Smooth muscle cell (in vitro differentiated cells): ENCODE measurements around the gene SYNE2. TPM values are rescaled to one million over a fixed set of nuclear protein-coding genes. Genes with fewer than 3 reads are reported as not detected.

Experiments
- DNase-seq: peaks from one replicate; lab custom pipeline; 2025; ENCODE audit not compliant: unreplicated experiment; lab: John Stamatoyannopoulos, UW
- H2AFZ ChIP-seq: fragments of 200-600 bp; sonication (generic); 2 replicates; pipeline ENCODE4 v1.6.0; 2016; ENCODE audit warnings: antibody characterized with exemption, low read depth, mild to moderate bottlenecking
- H3F3A ChIP-seq: fragments of 200-600 bp; sonication (generic); 2 replicates; pipeline ENCODE4 v1.6.0; 2017; ENCODE audit warnings: antibody characterized with exemption, low read depth
- H3K27ac ChIP-seq: fragments of 200-600 bp; sonication (generic); 2 replicates; pipeline ENCODE4 v1.5.1; 2016; ENCODE audit warnings: low read depth, mild to moderate bottlenecking
- H3K27me3 ChIP-seq: fragments of 200-600 bp; sonication (generic); 2 replicates; pipeline ENCODE4 v1.6.1; 2016; ENCODE audit warnings: low read depth, mild to moderate bottlenecking
- H3K36me3 ChIP-seq: fragments of 200-600 bp; sonication (generic); 2 replicates; pipeline ENCODE4 v1.5.1; 2016; ENCODE audit warnings: low read depth
- H3K4me1 ChIP-seq: fragments of 200-600 bp; sonication (generic); 2 replicates; pipeline ENCODE4 v1.5.1; 2016; ENCODE audit warnings: low read depth
- H3K4me2 ChIP-seq: fragments of 200-600 bp; sonication (generic); 2 replicates; pipeline ENCODE4 v1.6.0; 2016; ENCODE audit warnings: mild to moderate bottlenecking
- H3K4me3 ChIP-seq: fragments of 200-600 bp; sonication (generic); 2 replicates; pipeline ENCODE4 v1.5.1; 2016; ENCODE audit warnings: mild to moderate bottlenecking
- H3K79me2 ChIP-seq: fragments of 200-600 bp; sonication (generic); 2 replicates; pipeline ENCODE4 v1.6.0; 2016; ENCODE audit warnings: low read depth, mild to moderate bottlenecking
- H3K9ac ChIP-seq: fragments of 200-600 bp; sonication (generic); 2 replicates; pipeline ENCODE4 v1.6.0; 2016; ENCODE audit warnings: low read depth
- H3K9me3 ChIP-seq: fragments of 200-600 bp; sonication (generic); replicated peaks from 2 replicates; pipeline ENCODE4 v1.5.1; 2016; ENCODE audit warnings: low read depth
- H4K20me1 ChIP-seq: fragments of 200-600 bp; sonication (generic); 2 replicates; pipeline ENCODE4 v1.6.0; 2016; ENCODE audit warnings: low read depth
- WGBS: methylation state at CpG from one replicate; pipeline ENCODE4 v1.1.7; 2016; ENCODE audit warnings: low lambda C conversion rate; 5-methylcytosine and 5-hydroxymethylcytosine counted together
- polyA plus RNA-seq: library from polyadenylated mRNA; unstranded; fragments of >200 nt; fragmentation: Nextera tagmentation; extraction: Ambion mirVana; gene quantifications from 2 replicates; pipeline ENCODE4 v1.2.1, GENCODE V29; 2016
- total RNA-seq: library from RNA; depleted of rRNA; stranded (reverse); fragments of >200 nt; gene quantifications from 2 replicates; pipeline ENCODE4 v1.2.3, GENCODE V29; 2014
- TF ChIP-seq, protein P1 (sequence below): fragments of 200-600 bp; sonication (generic); IDR thresholded peaks from 2 replicates; pipeline ENCODE4 v1.5.1; 2017; ENCODE audit warnings: borderline replicate concordance, mild to moderate bottlenecking, antibody characterized with exemption; ENCODE audit not compliant: insufficient read depth, poor library complexity, severe bottlenecking

The SYNE2 gene
- total and polyA plus RNA-seq, 2 experiments from 2014 or later = 4.8 to 20.9 TPM

DNA sequence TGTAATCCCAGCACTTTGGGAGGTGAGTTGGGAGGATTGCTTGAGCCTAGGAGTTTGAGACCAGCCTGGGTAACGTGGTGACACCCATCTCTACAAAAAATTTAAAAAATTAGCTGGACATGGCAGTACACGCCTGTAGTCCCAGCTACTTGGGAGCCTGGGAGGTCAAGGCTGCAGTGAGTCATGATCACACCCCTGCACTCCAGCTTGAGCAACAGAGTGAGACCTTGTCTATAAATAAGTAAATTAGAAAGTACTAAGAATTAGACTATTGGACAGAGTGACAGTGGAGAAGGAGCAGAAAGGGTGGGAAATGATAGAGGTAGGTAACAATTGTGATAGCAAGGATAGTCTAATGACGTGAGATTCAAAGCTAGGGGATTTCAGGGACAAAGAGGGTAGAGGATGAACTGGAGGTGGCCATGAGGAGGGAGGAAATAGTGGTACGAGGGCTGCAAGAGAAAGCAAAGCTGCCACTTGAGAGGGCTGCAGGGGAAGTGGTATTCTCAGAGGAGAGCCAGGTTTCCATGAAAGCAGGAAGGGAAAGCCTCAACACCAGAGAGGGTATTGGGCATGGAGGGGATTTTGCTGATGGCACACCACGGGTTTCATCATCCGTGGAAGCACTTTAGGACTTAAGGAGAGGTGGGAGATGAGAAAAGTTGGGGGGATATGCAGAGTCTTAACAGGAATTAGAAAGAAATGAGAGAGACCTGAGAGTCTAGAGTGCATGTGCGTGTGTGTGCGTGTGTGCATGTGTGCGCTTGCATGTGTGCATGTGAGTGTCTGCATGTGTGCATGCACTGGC is 85.6 kb downstream of the SYNE2 start:
- Histone ChIP-seq H2AFZ (no peak overlapping the region), H3F3A (no peaks in the 10 kb centered on the region), H4K20me1 (no peaks in the 10 kb centered on the region), H3K4me3 (no peak overlapping the region), H3K4me1 (peaks cover 14% of the 10 kb centered on the region), H3K36me3 (no peaks in the 10 kb centered on the region), H3K27me3 (no peaks in the 10 kb centered on the region), H3K79me2 (no peaks in the 10 kb centered on the region), H3K9ac (no peak overlapping the region), H3K9me3 (no peaks in the 10 kb centered on the region), H3K4me2 (no peak overlapping the region), H3K27ac (no peak overlapping the region)
- TF ChIP-seq, protein P1, sequence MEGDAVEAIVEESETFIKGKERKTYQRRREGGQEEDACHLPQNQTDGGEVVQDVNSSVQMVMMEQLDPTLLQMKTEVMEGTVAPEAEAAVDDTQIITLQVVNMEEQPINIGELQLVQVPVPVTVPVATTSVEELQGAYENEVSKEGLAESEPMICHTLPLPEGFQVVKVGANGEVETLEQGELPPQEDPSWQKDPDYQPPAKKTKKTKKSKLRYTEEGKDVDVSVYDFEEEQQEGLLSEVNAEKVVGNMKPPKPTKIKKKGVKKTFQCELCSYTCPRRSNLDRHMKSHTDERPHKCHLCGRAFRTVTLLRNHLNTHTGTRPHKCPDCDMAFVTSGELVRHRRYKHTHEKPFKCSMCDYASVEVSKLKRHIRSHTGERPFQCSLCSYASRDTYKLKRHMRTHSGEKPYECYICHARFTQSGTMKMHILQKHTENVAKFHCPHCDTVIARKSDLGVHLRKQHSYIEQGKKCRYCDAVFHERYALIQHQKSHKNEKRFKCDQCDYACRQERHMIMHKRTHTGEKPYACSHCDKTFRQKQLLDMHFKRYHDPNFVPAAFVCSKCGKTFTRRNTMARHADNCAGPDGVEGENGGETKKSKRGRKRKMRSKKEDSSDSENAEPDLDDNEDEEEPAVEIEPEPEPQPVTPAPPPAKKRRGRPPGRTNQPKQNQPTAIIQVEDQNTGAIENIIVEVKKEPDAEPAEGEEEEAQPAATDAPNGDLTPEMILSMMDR = no peak
- no peak for DNase-seq
- WGBS = 84% methylated on average over 9 of the region's 9 CpGs

DNA sequence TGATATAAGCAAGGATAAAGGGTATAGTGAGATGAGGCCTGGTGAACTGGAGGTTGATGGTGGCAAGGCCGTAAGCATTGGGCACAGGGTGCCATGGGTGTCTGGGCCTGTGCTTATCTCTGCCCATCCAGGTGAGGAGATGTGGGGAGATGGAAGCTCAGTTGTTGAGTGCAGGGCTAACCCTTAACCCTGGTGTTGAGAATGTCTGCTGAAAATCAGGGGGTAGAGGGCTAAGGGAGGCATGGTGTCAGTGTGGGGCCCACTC is 86.1 kb downstream of the SYNE2 start:
- H3K4me2 ChIP-seq = no peak overlapping the region
- no peaks in the 10 kb centered on the region for H3K9me3 ChIP-seq
- no peak overlapping the region for H2AFZ ChIP-seq
- H4K20me1 ChIP-seq = no peaks in the 10 kb centered on the region
- H3K27me3 ChIP-seq = no peaks in the 10 kb centered on the region
- H3F3A ChIP-seq = no peaks in the 10 kb centered on the region
- no peak for DNase-seq
- TF ChIP-seq, protein P1 = no peak
- H3K4me3 ChIP-seq = no peak overlapping the region
- H3K36me3 ChIP-seq = no peaks in the 10 kb centered on the region
- no peaks in the 10 kb centered on the region for H3K79me2 ChIP-seq
- 100% methylated on average over 1 of the region's 1 CpG for WGBS
- peaks cover 9% of the 10 kb centered on the region for H3K4me1 ChIP-seq
- H3K27ac ChIP-seq = no peak overlapping the region
- H3K9ac ChIP-seq = no peak overlapping the region

DNA sequence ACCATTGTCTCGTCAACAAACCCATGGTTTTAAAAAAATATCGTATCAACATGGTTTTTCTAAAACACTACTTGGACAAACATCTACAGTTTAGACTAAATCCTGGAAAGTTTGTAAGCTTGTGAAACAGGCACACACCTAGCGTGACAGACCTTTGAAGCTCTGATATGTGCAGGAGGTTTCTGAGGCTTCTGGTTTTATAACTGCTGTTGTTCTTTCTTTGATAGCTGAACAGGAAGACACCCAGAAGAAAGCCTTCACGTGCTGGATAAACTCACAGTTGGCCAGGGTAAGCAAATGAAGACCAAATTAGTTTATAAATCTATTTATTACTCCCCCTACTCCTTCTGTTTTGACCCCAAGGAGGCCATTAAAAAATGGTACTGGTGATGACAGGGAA is 87.6 kb downstream of the SYNE2 start:
- 94% methylated on average over 4 of the region's 4 CpGs for WGBS
- no peaks in the 10 kb centered on the region for H4K20me1 ChIP-seq
- TF ChIP-seq, protein P1 = no peak
- H3K4me1 ChIP-seq = no peaks in the 10 kb centered on the region
- no peak overlapping the region for H3K9ac ChIP-seq
- no peak overlapping the region for H2AFZ ChIP-seq
- H3K4me2 ChIP-seq = no peak overlapping the region
- no peaks in the 10 kb centered on the region for H3K27me3 ChIP-seq
- DNase-seq = no peak
- H3F3A ChIP-seq = no peaks in the 10 kb centered on the region
- H3K27ac ChIP-seq = no peak overlapping the region
- H3K36me3 ChIP-seq = no peaks in the 10 kb centered on the region
- no peaks in the 10 kb centered on the region for H3K79me2 ChIP-seq
- H3K9me3 ChIP-seq = no peaks in the 10 kb centered on the region
- no peak overlapping the region for H3K4me3 ChIP-seq

DNA sequence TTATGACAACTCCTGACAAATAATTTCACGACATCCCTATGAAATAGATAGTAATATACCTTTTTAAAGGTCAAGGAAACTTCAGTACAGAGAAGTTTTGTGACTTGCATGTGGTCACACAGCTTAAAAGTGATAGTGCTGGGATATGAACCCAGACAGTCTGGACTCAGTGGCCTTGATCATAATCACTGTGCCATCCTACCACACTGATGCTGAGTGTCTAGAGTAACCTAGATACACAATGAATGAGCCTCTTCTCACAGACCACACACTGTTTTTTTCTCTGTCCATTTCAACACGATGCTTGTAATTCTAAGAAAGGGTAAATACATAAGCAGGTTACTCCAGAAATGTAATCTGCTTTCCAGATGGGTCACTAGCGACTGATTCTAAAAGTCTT is 88.2 kb downstream of the SYNE2 start:
- TF ChIP-seq, protein P1 = no peak
- DNase-seq = no peak
- no peak overlapping the region for H3K9ac ChIP-seq
- H3K4me1 ChIP-seq = no peaks in the 10 kb centered on the region
- no peak overlapping the region for H3K27ac ChIP-seq
- no peak overlapping the region for H2AFZ ChIP-seq
- H3K4me2 ChIP-seq = no peak overlapping the region
- no peaks in the 10 kb centered on the region for H3F3A ChIP-seq
- H3K27me3 ChIP-seq = no peaks in the 10 kb centered on the region
- H4K20me1 ChIP-seq = no peaks in the 10 kb centered on the region
- no peaks in the 10 kb centered on the region for H3K36me3 ChIP-seq
- no peaks in the 10 kb centered on the region for H3K79me2 ChIP-seq
- no peaks in the 10 kb centered on the region for H3K9me3 ChIP-seq
- no peak overlapping the region for H3K4me3 ChIP-seq
- 96% methylated on average over 3 of the region's 3 CpGs for WGBS
